HEK293 (cell line): ENCODE results near the gene TIE1.

Experiments used
- CTCF ChIA-PET: fragments of 350-600 bp; formaldehyde crosslinking; extraction: SDS; loops from one replicate; lab custom pipeline; 2021; ENCODE audit warnings: antibody characterized with exemption; lab: Yijun Ruan, JAX
- POLR2A ChIA-PET: fragments of 300-600 bp; formaldehyde crosslinking; extraction: SDS; loops from one replicate; lab custom pipeline; 2020; ENCODE audit warnings: antibody characterized with exemption, inconsistent platforms; lab: Yijun Ruan, JAX
- H3K27ac ChIP-seq: fragments of 200-500 bp; sonication (Bioruptor generic); 2 replicates; pipeline ENCODE4 v1.5.1; 2014; ENCODE audit warnings: low read depth, low read length, control low read depth, inconsistent platforms; ENCODE audit errors: extremely low read depth
- H3K36me3 ChIP-seq, 2 experiments: fragments of 200-500 bp in 1 of 2; sonication (Bioruptor generic) in 1 of 2; 1 replicate in 1 of 2; 2 replicates in 1 of 2; pipeline ENCODE4 v1.5.1; 2014 to 2017; ENCODE audit warnings: inconsistent platforms in 2 of 2, low read length in 2 of 2; ENCODE audit not compliant: control insufficient read depth in 2 of 2, insufficient read depth in 1 of 2
- H3K4me1 ChIP-seq: fragments of 200-500 bp; sonication (Bioruptor generic); 2 replicates; pipeline ENCODE4 v1.5.1; 2014; ENCODE audit warnings: mild to moderate bottlenecking, low read length, inconsistent platforms; ENCODE audit not compliant: control insufficient read depth, insufficient read depth
- H3K4me3 ChIP-seq: 2 replicates; pipeline ENCODE4 v1.5.1; 2011; ENCODE audit warnings: low read depth, mild to moderate bottlenecking, control low read depth, low read length, moderate library complexity
- H3K9me3 ChIP-seq: fragments of 200-500 bp; sonication (Bioruptor generic); 2 replicates; pipeline ENCODE4 v1.5.1; 2014; ENCODE audit warnings: low read depth, low read length, inconsistent platforms; ENCODE audit not compliant: control insufficient read depth, insufficient read depth
- GFI1B ChIP-seq: fragments of 450-650 bp; formaldehyde crosslinking; IDR thresholded peaks from 2 replicates; pipeline ENCODE4 v1.5.1; 2016; ENCODE audit warnings: missing biosample characterization, missing genetic modification characterization
- GLI4 ChIP-seq: fragments of 450-650 bp; formaldehyde crosslinking; IDR thresholded peaks from 2 replicates; pipeline ENCODE4 v1.5.1; 2016; ENCODE audit warnings: missing biosample characterization, missing genetic modification characterization
- MZF1 ChIP-seq: fragments of 450-650 bp; formaldehyde crosslinking; IDR thresholded peaks from 2 replicates; pipeline ENCODE4 v1.5.1; 2017; ENCODE audit warnings: missing biosample characterization, missing genetic modification characterization, borderline replicate concordance
- SALL2 ChIP-seq: fragments of 450-650 bp; formaldehyde crosslinking; IDR thresholded peaks from 2 replicates; pipeline ENCODE4 v1.5.0; 2017; ENCODE audit warnings: missing biosample characterization, mild to moderate bottlenecking, missing genetic modification characterization, borderline replicate concordance
- SCRT1 ChIP-seq: fragments of 450-650 bp; formaldehyde crosslinking; IDR thresholded peaks from 2 replicates; pipeline ENCODE4 v1.5.1; 2016; ENCODE audit warnings: missing biosample characterization, missing genetic modification characterization, borderline replicate concordance
- SP7 ChIP-seq: fragments of 450-650 bp; formaldehyde crosslinking; IDR thresholded peaks from 2 replicates; pipeline ENCODE4 v1.5.1; 2016; ENCODE audit warnings: missing biosample characterization, missing genetic modification characterization
- YY2 ChIP-seq: fragments of 450-650 bp; formaldehyde crosslinking; IDR thresholded peaks from 2 replicates; pipeline ENCODE4 v1.5.1; 2016; ENCODE audit warnings: missing biosample characterization, missing genetic modification characterization
- ZBTB7A ChIP-seq: fragments of 450-650 bp; formaldehyde crosslinking; IDR thresholded peaks from 2 replicates; pipeline ENCODE4 v1.5.1; 2016; ENCODE audit warnings: low read depth, missing biosample characterization, missing genetic modification characterization
- ZNF121 ChIP-seq: fragments of 450-650 bp; formaldehyde crosslinking; IDR thresholded peaks from 2 replicates; pipeline ENCODE4 v1.5.1; 2016; ENCODE audit warnings: missing biosample characterization, missing genetic modification characterization
- ZNF274 ChIP-seq, 2 experiments: fragments of 200-500 bp in 1 of 2; fragments of 450-650 bp in 1 of 2; sonication (Bioruptor generic) in 1 of 2; formaldehyde crosslinking in 1 of 2; IDR thresholded peaks; 2 replicates each; pipeline versions ENCODE4 v1.5.1 to v1.6.1; 2014 to 2016; ENCODE audit warnings: borderline replicate concordance in 1 of 2, inconsistent platforms in 1 of 2, low read length in 1 of 2, missing biosample characterization in 1 of 2, missing genetic modification characterization in 1 of 2
- ZNF350 ChIP-seq: fragments of 450-650 bp; formaldehyde crosslinking; IDR thresholded peaks from 2 replicates; pipeline ENCODE4 v1.5.0; 2017; ENCODE audit warnings: missing biosample characterization, mild to moderate bottlenecking, missing genetic modification characterization
- ZNF354C ChIP-seq: fragments of 450-650 bp; formaldehyde crosslinking; IDR thresholded peaks from 2 replicates; pipeline ENCODE4 v1.5.1; 2016; ENCODE audit warnings: missing biosample characterization, missing genetic modification characterization, low read depth, borderline replicate concordance
- ZNF48 ChIP-seq: fragments of 450-650 bp; formaldehyde crosslinking; IDR thresholded peaks from 2 replicates; pipeline ENCODE4 v1.5.1; 2016; ENCODE audit warnings: missing biosample characterization, missing genetic modification characterization
- ZNF530 ChIP-seq: fragments of 450-650 bp; formaldehyde crosslinking; IDR thresholded peaks from 2 replicates; pipeline ENCODE4 v1.5.1; 2016; ENCODE audit warnings: low read depth, missing biosample characterization, missing genetic modification characterization
- ZNF585B ChIP-seq: fragments of 450-650 bp; formaldehyde crosslinking; IDR thresholded peaks from 2 replicates; pipeline ENCODE4 v1.5.1; 2016; ENCODE audit warnings: missing biosample characterization, missing genetic modification characterization
- ZNF660 ChIP-seq: fragments of 450-650 bp; IDR thresholded peaks from 2 replicates; pipeline ENCODE4 v1.5.1; 2018; ENCODE audit warnings: missing biosample characterization, mild to moderate bottlenecking, missing genetic modification characterization
- ZNF664 ChIP-seq: fragments of 450-650 bp; formaldehyde crosslinking; IDR thresholded peaks from 2 replicates; pipeline ENCODE4 v1.5.1; 2016; ENCODE audit warnings: missing biosample characterization, missing genetic modification characterization
- ZNF707 ChIP-seq: fragments of 450-650 bp; formaldehyde crosslinking; IDR thresholded peaks from 2 replicates; pipeline ENCODE4 v1.5.1; 2016; ENCODE audit warnings: missing biosample characterization, missing genetic modification characterization
- ZNF792 ChIP-seq: fragments of 450-650 bp; formaldehyde crosslinking; IDR thresholded peaks from 2 replicates; pipeline ENCODE4 v1.5.1; 2016; ENCODE audit warnings: missing biosample characterization, missing genetic modification characterization
- TF ChIP-seq, protein P1 (sequence below): fragments of 450-650 bp; formaldehyde crosslinking; IDR thresholded peaks from 2 replicates; pipeline ENCODE4 v1.5.1; 2016; ENCODE audit warnings: missing biosample characterization, missing genetic modification characterization
- TF ChIP-seq, protein P2 (sequence below): fragments of 450-650 bp; formaldehyde crosslinking; IDR thresholded peaks from 2 replicates; pipeline ENCODE4 v1.5.1; 2016; ENCODE audit warnings: missing biosample characterization, missing genetic modification characterization

Gene TIE1

DNA sequence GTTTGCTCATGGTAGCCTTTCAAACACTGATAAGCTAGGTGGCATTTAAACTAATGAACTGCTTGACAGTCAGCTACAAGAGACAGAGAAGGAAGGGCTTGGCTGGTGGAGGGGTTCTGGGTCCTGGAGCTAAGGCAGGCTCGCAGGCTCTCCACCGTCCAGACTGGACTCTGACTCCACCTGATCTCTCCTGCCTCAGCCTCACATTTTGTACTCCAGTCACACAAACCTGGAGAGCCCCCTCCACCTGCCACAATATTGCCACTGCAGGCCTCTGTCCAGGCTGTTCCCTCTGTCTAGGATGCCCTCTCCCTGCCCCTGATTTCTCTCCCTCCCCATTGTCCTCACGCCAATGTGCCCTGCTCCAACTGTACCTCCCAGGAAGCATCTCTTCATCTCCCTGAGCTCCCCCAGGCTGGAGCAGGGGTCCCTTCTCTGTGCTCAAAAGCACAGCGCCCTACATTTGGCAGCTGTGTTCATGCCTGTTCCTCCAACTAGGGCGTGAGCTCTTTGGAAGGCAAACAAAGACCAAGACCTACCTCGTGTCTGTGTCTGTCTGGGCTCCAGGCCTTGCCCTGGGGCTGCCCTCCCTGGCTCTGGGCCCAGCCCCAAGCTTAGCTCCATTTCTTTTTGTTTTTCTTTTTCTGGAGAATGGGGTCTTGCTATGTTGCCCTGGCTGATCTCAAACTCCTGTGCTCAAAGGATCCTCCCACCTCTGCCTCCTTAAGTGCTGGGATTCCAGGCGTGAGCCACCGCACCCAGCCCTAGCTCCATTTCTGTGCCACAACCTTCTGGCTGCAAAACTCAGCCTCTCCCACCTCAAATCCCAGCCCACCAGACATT is 2.9 kb downstream of the TIE1 start:
- Histone ChIP-seq H3K9me3 (no peaks in the 10 kb centered on the region), H3K4me3 (no peak overlapping the region), H3K27ac (no peak overlapping the region), H3K36me3 (no peaks in the 10 kb centered on the region), H3K4me1 (no peaks in the 10 kb centered on the region)
- TF ChIP-seq ZNF664 (no peak), ZNF354C (no peak), ZNF121 (tag by site-specific recombination) (peak; percentile 95), ZNF585B (peak; percentile 63), MZF1 (tag by site-specific recombination) (no peak), SP7 (tag by site-specific recombination) (no peak), YY2 (no peak)
- ChIA-PET CTCF (interaction anchor here (0.6 to 1.0 kb wide), 5 partner anchors 10 to 117 kb away, joined by 3 to 4 read pairs (median 3); no protein-coding TSS in a partner anchor), POLR2A (interaction anchor here (1.0 kb wide), 1 partner anchor 55 kb away, joined by 3 read pairs; no protein-coding TSS in a partner anchor)

DNA sequence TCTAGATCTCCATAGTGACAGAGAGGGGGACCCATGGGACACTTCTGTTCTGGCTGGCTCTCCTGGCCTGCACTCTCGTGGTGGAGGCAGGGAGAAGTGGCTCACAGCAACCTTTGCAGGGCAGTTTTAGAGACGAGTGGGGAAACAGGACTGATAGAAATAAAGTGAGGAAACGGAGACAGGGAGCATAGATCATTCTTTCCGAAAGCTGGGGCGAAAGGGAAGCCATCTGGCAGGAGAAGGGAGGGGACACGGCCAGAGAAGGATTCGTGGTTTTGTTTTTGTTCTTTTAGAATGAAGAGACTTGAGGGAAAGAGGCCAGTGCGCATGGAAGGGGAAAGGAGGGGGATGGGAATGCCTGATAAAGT is 3.5 kb downstream of the TIE1 start:
- TF ChIP-seq ZNF660 (tag by site-specific recombination): no peak
- no peak for TF ChIP-seq SALL2 (tag by site-specific recombination)
- TF ChIP-seq ZNF48: no peak
- no peak for TF ChIP-seq ZNF530 (tag by site-specific recombination)
- no peak for TF ChIP-seq ZBTB7A (tag by site-specific recombination)
- no peak for TF ChIP-seq GLI4
- no peak for TF ChIP-seq ZNF274 (IDR thresholded peaks at IDR 0.05; ENCODE audit: low read length)
- TF ChIP-seq ZNF274 (tag by site-specific recombination; IDR thresholded peaks at IDR 0.05; ENCODE audit: borderline replicate concordance): no peak
- no peak for TF ChIP-seq ZNF707
- TF ChIP-seq GFI1B: no peak
- TF ChIP-seq, protein P1, sequence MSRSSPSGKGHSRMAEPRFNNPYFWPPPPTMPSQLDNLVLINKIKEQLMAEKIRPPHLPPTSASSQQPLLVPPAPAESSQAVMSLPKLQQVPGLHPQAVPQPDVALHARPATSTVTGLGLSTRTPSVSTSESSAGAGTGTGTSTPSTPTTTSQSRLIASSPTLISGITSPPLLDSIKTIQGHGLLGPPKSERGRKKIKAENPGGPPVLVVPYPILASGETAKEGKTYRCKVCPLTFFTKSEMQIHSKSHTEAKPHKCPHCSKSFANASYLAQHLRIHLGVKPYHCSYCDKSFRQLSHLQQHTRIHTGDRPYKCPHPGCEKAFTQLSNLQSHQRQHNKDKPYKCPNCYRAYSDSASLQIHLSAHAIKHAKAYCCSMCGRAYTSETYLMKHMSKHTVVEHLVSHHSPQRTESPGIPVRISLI (tag by site-specific recombination): no peak
- TF ChIP-seq SCRT1 (tag by site-specific recombination): no peak
- TF ChIP-seq, protein P2, sequence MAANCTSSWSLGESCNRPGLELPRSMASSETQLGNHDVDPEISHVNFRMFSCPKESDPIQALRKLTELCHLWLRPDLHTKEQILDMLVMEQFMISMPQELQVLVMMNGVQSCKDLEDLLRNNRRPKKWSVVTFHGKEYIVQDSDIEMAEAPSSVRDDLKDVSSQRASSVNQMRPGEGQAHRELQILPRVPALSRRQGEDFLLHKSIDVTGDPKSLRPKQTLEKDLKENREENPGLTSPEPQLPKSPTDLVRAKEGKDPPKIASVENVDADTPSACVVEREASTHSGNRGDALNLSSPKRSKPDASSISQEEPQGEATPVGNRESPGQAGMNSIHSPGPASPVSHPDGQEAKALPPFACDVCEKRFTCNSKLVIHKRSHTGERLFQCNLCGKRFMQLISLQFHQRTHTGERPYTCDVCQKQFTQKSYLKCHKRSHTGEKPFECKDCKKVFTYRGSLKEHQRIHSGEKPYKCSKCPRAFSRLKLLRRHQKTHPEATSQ (tag by site-specific recombination): no peak
- no peak for TF ChIP-seq ZNF350 (tag by site-specific recombination)
- TF ChIP-seq ZNF792 (tag by site-specific recombination): no peak
- Histone ChIP-seq H3K36me3 (no peaks in the 10 kb centered on the region), H3K27ac (no peak overlapping the region), H3K4me1 (no peaks in the 10 kb centered on the region), H3K4me3 (no peak overlapping the region), H3K9me3 (no peaks in the 10 kb centered on the region)
- ChIA-PET CTCF (interaction anchor here (0.6 to 0.7 kb wide), 2 partner anchors 50 to 116 kb away, joined by 3 read pairs; no protein-coding TSS in a partner anchor), POLR2A (interaction anchor here (1.0 kb wide), 1 partner anchor 54 kb away, joined by 3 read pairs; no protein-coding TSS in a partner anchor)
